ENCODE data around the gene SAMD7.

The SAMD7 gene

DNA sequence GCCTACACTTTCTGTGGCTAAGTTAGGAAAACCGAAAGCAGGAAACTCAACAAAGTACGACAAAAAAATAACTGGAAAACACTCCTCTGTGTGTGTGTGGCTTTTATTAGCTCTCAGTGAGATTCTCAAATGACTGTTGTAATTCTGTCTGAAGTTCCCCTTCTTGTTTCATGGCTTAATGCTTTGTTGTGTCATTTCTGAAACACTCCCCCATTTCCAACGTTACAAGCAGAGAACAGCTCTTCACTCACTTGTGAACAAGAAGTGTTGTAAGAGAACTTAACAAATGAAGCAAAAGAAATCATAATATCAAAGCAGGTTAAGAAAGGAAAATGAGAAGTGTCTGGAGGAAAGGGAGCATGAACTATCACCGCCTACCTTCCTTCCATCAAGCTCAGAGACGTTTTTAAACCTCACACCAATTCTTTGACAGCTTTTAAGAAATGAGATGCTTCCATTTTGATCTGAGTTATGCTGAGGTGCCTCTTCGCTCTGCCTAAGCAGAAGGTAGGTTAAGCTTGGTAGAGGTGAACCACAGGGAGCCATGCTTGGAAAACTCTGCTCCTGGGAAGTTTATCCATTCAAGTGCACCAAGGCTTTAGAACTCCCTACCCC is 42.9 kb downstream of the SAMD7 start:
- ChIA-PET CTCF (no interaction called here), POLR2A (no interaction called here)
- Histone ChIP-seq H3K4me1 (ENCODE audit: control insufficient read depth, insufficient read depth, low read length) (no peaks in the 10 kb centered on the region), H3K27ac (ENCODE audit: extremely low read depth, low read depth, low read length) (no peak overlapping the region), H3K36me3 (ENCODE audit: control insufficient read depth in 2 of 2, insufficient read depth in 1 of 2, low read length in 2 of 2) (no peaks in the 10 kb centered on the region), H3K9me3 (ENCODE audit: control insufficient read depth, insufficient read depth, low read depth, low read length) (no peaks in the 10 kb centered on the region), H3K4me3 (ENCODE audit: low read depth, low read length) (no peak overlapping the region)
- no peak for TF ChIP-seq ZNF544 (tag by site-specific recombination; IDR thresholded peaks at IDR 0.05)
- no peak for TF ChIP-seq ZNF473 (tag by site-specific recombination; IDR thresholded peaks at IDR 0.05)

DNA sequence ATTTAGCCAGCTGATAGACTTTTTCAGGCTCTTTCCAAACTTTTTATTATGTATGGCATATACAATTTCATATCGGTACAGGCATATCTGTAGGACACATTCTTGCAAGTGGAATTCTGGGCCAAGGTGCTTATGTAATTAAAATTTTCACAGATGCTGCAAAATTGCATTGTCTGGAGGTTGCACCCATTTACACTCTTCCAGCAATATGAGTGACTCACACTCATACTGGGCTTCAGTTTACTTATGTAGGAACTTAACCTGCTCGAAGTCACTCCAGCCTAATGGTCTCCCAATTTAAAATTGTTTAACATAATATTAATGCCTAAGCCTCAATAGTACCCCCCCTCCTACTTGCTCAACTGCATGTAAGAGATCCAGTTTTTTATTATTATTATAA is 44.0 kb downstream of the SAMD7 start:
- H3K27ac ChIP-seq (ENCODE audit: extremely low read depth, low read depth, low read length) = no peak overlapping the region
- no peaks in the 10 kb centered on the region for H3K4me1 ChIP-seq (ENCODE audit: control insufficient read depth, insufficient read depth, low read length)
- no peak overlapping the region for H3K4me3 ChIP-seq (ENCODE audit: low read depth, low read length)
- CTCF ChIA-PET = no interaction called here
- TF ChIP-seq, protein P1, sequence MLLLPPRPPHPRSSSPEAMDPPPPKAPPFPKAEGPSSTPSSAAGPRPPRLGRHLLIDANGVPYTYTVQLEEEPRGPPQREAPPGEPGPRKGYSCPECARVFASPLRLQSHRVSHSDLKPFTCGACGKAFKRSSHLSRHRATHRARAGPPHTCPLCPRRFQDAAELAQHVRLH (tag by site-specific recombination; IDR thresholded peaks at IDR 0.05) = no peak
- no peak for TF ChIP-seq ZNF394 (tag by site-specific recombination; IDR thresholded peaks at IDR 0.05; ENCODE audit: borderline replicate concordance)
- no peak for TF ChIP-seq KLF1 (tag by site-specific recombination; IDR thresholded peaks at IDR 0.05)
- TF ChIP-seq, protein P2, sequence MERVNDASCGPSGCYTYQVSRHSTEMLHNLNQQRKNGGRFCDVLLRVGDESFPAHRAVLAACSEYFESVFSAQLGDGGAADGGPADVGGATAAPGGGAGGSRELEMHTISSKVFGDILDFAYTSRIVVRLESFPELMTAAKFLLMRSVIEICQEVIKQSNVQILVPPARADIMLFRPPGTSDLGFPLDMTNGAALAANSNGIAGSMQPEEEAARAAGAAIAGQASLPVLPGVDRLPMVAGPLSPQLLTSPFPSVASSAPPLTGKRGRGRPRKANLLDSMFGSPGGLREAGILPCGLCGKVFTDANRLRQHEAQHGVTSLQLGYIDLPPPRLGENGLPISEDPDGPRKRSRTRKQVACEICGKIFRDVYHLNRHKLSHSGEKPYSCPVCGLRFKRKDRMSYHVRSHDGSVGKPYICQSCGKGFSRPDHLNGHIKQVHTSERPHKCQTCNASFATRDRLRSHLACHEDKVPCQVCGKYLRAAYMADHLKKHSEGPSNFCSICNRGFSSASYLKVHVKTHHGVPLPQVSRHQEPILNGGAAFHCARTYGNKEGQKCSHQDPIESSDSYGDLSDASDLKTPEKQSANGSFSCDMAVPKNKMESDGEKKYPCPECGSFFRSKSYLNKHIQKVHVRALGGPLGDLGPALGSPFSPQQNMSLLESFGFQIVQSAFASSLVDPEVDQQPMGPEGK (tag by site-specific recombination; IDR thresholded peaks at IDR 0.05) = no peak
- no peak for TF ChIP-seq ZNF707 (tag by site-specific recombination; IDR thresholded peaks at IDR 0.05)
- TF ChIP-seq ZNF701 (tag by site-specific recombination; IDR thresholded peaks at IDR 0.05) = no peak
- TF ChIP-seq ZNF302 (tag by site-specific recombination; IDR thresholded peaks at IDR 0.05; ENCODE audit: low read depth) = no peak
- no peak for TF ChIP-seq ZBTB20 (tag by site-specific recombination; IDR thresholded peaks at IDR 0.05)
- POLR2A ChIA-PET = no interaction called here
- H3K36me3 ChIP-seq (ENCODE audit: control insufficient read depth in 2 of 2, insufficient read depth in 1 of 2, low read length in 2 of 2) = no peaks in the 10 kb centered on the region
- no peaks in the 10 kb centered on the region for H3K9me3 ChIP-seq (ENCODE audit: control insufficient read depth, insufficient read depth, low read depth, low read length)

DNA sequence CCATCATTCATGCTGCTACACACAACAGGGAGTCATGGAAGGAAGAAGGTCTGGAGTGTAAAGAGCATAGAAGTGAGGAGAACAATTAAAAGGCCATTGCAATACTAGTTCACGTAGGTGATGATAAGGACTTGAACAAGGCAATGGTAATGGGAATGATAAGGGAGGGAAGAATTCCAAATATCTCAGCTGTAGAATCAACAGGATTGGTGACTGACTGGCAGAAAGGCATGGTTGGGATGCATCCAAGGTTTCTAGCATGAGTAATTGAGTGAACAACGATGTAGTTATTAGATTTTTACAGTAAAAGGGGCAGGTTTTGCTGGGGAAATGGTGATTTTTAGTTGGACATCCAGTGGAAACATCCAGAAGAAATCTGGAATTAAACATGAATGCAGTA is 52.8 kb downstream of the SAMD7 start:
- Histone ChIP-seq H3K27ac (ENCODE audit: extremely low read depth, low read depth, low read length) (no peak overlapping the region), H3K4me1 (ENCODE audit: control insufficient read depth, insufficient read depth, low read length) (no peaks in the 10 kb centered on the region), H3K4me3 (ENCODE audit: low read depth, low read length) (no peak overlapping the region), H3K36me3 (ENCODE audit: control insufficient read depth in 2 of 2, insufficient read depth in 1 of 2, low read length in 2 of 2) (peaks cover 0 to under 1% of the 10 kb centered on the region in 2 experiments; a peak in 1 of 3 replicates), H3K9me3 (ENCODE audit: control insufficient read depth, insufficient read depth, low read depth, low read length) (no peaks in the 10 kb centered on the region)
- TF ChIP-seq ZBTB17 (tag by site-specific recombination; IDR thresholded peaks at IDR 0.05) = no peak
- TF ChIP-seq ZNF561 (tag by site-specific recombination; IDR thresholded peaks at IDR 0.05; ENCODE audit: borderline replicate concordance) = no peak
- TF ChIP-seq BCL11B (tag by site-specific recombination; IDR thresholded peaks at IDR 0.05; ENCODE audit: low read depth) = no peak
- no peak for TF ChIP-seq ZXDB (tag by site-specific recombination; IDR thresholded peaks at IDR 0.05)
- TF ChIP-seq OSR2 (tag by site-specific recombination; IDR thresholded peaks at IDR 0.05) = no peak
- no peak for TF ChIP-seq TCF7L2 (IDR thresholded peaks at IDR 0.05; ENCODE audit: borderline replicate concordance, low read depth, low read length)
- TF ChIP-seq ZNF202 (tag by site-specific recombination; IDR thresholded peaks at IDR 0.05; ENCODE audit: borderline replicate concordance) = no peak
- TF ChIP-seq, protein P3, sequence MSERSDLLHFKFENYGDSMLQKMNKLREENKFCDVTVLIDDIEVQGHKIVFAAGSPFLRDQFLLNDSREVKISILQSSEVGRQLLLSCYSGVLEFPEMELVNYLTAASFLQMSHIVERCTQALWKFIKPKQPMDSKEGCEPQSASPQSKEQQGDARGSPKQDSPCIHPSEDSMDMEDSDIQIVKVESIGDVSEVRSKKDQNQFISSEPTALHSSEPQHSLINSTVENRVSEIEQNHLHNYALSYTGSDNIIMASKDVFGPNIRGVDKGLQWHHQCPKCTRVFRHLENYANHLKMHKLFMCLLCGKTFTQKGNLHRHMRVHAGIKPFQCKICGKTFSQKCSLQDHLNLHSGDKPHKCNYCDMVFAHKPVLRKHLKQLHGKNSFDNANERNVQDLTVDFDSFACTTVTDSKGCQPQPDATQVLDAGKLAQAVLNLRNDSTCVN (tag by site-specific recombination; optimal IDR thresholded peaks at IDR 0.05) = no peak
- no peak for TF ChIP-seq ZBTB7A (tag by site-specific recombination; IDR thresholded peaks at IDR 0.05; ENCODE audit: low read depth)
- TF ChIP-seq ZNF433 (tag by site-specific recombination; IDR thresholded peaks at IDR 0.05; ENCODE audit: low read depth) = no peak
- CTCF ChIA-PET = interaction anchor here (0.5 kb wide), 1 partner anchor 19 kb away, joined by 3 read pairs; no protein-coding TSS in a partner anchor
- POLR2A ChIA-PET = no interaction called here

Data from HEK293 (cell line).